Measurements from ENCODE around the gene ZMYM1.
"Not testable (repeated sequence)": the region's sequence is repeated elsewhere in the genome, so short reads cannot be mapped to it uniquely, and the experiment has no call there.

Gene ZMYM1

DNA sequence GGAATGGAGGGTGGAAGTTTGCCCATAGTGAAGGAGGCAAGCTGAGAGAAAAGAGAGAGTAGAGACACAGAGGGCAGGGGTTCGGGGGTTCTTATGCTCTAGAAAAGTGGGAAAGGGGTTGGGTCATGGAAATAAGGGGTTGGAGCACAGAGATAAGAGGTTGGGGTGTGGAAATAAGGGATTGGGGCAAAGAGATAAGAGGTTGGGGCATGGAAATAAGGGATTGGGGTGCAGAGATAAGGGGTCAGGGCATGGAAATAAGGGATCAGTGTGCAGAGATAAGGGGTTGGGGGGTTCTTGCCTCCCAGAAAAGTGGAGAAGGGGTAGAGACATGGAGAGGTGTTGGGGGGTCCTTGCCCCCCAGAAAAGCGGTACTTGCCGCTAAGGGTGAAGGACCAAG lies 57.6 kb downstream of the ZMYM1 start:
- Histone ChIP-seq H3K4me3 (ENCODE audit: low read length) (no peak overlapping the region), H3K9me3 (ENCODE audit: insufficient read depth, low read length) (no peaks in the 10 kb centered on the region), H3K79me2 (ENCODE audit: low read length) (no peaks in the 10 kb centered on the region), H3K27ac (ENCODE audit: low read length) (no peak overlapping the region), H4K20me1 (ENCODE audit: insufficient read depth, low read length) (no peaks in the 10 kb centered on the region), H3K4me1 (ENCODE audit: low read length) (no peaks in the 10 kb centered on the region), H3K4me2 (ENCODE audit: low read length) (no peak overlapping the region), H2AFZ (ENCODE audit: low read depth, low read length) (no peak overlapping the region), H3K27me3 (ENCODE audit: low read depth, low read length) (no peaks in the 10 kb centered on the region), H3K36me3 (replicated peaks; ENCODE audit: low read depth, low read length) (no peaks in the 10 kb centered on the region), H3K9ac (ENCODE audit: low read length) (no peak overlapping the region)
- no peak for TF ChIP-seq EZH2phosphoT487 (IDR thresholded peaks at IDR 0.05; ENCODE audit: low read depth)
- TF ChIP-seq, protein P1, sequence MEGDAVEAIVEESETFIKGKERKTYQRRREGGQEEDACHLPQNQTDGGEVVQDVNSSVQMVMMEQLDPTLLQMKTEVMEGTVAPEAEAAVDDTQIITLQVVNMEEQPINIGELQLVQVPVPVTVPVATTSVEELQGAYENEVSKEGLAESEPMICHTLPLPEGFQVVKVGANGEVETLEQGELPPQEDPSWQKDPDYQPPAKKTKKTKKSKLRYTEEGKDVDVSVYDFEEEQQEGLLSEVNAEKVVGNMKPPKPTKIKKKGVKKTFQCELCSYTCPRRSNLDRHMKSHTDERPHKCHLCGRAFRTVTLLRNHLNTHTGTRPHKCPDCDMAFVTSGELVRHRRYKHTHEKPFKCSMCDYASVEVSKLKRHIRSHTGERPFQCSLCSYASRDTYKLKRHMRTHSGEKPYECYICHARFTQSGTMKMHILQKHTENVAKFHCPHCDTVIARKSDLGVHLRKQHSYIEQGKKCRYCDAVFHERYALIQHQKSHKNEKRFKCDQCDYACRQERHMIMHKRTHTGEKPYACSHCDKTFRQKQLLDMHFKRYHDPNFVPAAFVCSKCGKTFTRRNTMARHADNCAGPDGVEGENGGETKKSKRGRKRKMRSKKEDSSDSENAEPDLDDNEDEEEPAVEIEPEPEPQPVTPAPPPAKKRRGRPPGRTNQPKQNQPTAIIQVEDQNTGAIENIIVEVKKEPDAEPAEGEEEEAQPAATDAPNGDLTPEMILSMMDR (IDR thresholded peaks at IDR 0.05; ENCODE audit: low read depth, low read length), result no peak

DNA sequence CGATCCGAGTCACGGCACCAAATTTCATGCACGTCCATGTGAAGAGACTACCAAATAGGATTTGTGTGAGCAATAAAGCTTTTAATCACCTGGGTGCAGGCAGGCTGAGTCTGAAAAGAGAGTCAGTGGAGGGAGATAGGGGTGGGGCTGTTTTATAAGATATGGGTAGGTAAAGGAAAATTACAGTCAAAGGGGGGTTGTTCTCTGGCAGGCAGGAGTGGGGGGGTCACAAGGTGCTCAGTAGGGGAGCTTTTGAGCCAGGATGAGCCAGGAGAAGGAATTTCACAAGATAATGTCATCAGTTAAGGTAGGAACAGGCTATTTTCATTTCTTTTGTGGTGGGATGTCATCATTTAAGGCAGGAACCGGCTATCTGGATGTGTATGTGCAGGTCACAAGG lies 58.4 kb downstream of the ZMYM1 start:
- not testable (repeated sequence) for H3K4me1 ChIP-seq (ENCODE audit: low read length); H3K27ac ChIP-seq (ENCODE audit: low read length); H3K9me3 ChIP-seq (ENCODE audit: insufficient read depth, low read length); H3K9ac ChIP-seq (ENCODE audit: low read length); H3K27me3 ChIP-seq (ENCODE audit: low read depth, low read length); H4K20me1 ChIP-seq (ENCODE audit: insufficient read depth, low read length); H3K79me2 ChIP-seq (ENCODE audit: low read length); H2AFZ ChIP-seq (ENCODE audit: low read depth, low read length); H3K4me2 ChIP-seq (ENCODE audit: low read length); H3K36me3 ChIP-seq (replicated peaks; ENCODE audit: low read depth, low read length); H3K4me3 ChIP-seq (ENCODE audit: low read length)

DNA sequence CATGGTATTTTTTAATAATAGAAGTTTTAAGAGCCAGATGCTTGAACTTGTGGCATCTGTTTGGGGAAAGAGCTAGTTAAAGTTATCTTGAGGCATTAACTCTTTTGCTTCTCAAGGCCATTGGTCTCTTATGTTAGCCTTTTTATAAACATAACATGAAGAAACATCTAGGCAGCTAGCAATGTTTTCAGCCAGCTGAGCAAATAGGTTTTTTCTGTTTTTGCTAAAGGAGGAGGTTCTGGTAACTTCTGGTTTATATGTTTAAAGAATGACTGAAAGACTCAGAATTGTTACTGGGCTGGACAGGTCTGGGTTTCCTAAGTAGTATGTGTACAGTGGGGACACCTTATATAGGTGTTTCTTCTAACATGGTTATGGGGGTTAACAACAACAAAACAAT lies 63.1 kb downstream of the ZMYM1 start:
- not testable (repeated sequence) for H3K4me3 ChIP-seq (ENCODE audit: low read length); H3K4me1 ChIP-seq (ENCODE audit: low read length); H3K4me2 ChIP-seq (ENCODE audit: low read length); H3K79me2 ChIP-seq (ENCODE audit: low read length); H3K9ac ChIP-seq (ENCODE audit: low read length); H4K20me1 ChIP-seq (ENCODE audit: insufficient read depth, low read length); H3K27ac ChIP-seq (ENCODE audit: low read length); H3K27me3 ChIP-seq (ENCODE audit: low read depth, low read length); H3K9me3 ChIP-seq (ENCODE audit: insufficient read depth, low read length); H2AFZ ChIP-seq (ENCODE audit: low read depth, low read length); H3K36me3 ChIP-seq (replicated peaks; ENCODE audit: low read depth, low read length)

DNA sequence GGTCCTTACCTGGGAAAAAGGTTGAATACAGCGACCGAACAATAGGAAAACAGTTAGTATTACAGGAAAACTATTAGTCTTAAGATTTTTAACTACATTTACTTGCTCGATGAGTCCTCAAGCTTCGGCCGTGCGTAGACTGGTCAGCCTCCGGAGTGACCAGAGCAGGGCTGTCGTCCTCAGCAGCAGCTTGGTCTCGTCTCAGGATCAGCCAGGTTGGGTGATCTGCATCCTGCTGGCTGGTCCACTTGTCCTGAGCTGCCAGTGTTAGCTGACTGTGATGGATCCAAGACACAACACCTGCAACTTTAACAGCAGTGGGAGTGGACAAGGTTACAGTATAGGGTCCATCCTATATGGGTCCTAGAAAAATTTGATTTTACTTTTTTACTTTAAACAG lies 63.5 kb downstream of the ZMYM1 start:
- not testable (repeated sequence) for H3K4me2 ChIP-seq (ENCODE audit: low read length); H2AFZ ChIP-seq (ENCODE audit: low read depth, low read length); H3K27me3 ChIP-seq (ENCODE audit: low read depth, low read length); H3K4me1 ChIP-seq (ENCODE audit: low read length); H3K9ac ChIP-seq (ENCODE audit: low read length); H3K4me3 ChIP-seq (ENCODE audit: low read length); H3K79me2 ChIP-seq (ENCODE audit: low read length); H3K27ac ChIP-seq (ENCODE audit: low read length); H3K9me3 ChIP-seq (ENCODE audit: insufficient read depth, low read length); H3K36me3 ChIP-seq (replicated peaks; ENCODE audit: low read depth, low read length); H4K20me1 ChIP-seq (ENCODE audit: insufficient read depth, low read length)

DNA sequence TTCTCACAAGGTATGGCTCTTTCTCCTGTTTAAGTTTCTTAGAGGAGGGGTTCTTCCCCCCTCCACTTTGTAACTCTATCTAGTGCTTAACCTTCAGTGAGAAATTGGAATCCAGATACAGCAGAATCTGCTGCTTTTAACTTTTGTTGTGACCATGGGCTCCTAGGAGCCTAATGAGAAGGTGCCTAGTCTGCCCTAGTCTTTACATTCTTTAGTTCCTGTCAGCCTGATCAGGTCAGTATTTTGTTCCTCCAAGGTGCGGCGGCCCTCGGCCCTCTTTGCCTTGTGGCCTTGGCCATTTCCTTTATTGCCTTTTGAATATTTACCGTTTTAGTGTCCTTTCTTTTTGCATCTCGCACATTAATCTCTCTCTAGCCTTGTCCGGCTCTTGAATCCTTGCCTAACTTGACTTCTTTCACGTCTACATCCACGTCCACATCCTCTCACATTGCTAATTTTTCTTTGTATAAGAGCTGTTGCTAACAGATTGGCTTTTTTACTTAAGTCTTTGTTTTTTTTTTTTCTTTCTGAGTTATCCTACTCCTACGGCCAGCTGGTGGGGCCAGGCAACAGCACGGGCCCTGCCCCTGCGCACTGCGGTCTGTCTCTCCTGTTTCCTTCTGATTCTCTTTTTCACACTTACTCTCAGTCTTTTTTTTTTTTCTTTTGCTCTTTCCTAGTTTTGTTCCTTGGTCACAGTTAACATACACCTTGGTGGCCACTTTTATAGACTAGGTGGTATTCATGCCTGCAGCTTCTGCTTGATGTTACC lies 64.7 kb downstream of the ZMYM1 start:
- Histone ChIP-seq H3K9me3 (ENCODE audit: insufficient read depth, low read length) (no peaks in the 10 kb centered on the region), H3K9ac (ENCODE audit: low read length) (no peak overlapping the region), H2AFZ (ENCODE audit: low read depth, low read length) (no peak overlapping the region), H3K79me2 (ENCODE audit: low read length) (no peaks in the 10 kb centered on the region), H3K36me3 (replicated peaks; ENCODE audit: low read depth, low read length) (no peaks in the 10 kb centered on the region), H3K4me3 (ENCODE audit: low read length) (no peak overlapping the region), H3K27me3 (ENCODE audit: low read depth, low read length) (no peaks in the 10 kb centered on the region), H4K20me1 (ENCODE audit: insufficient read depth, low read length) (no peaks in the 10 kb centered on the region), H3K4me1 (ENCODE audit: low read length) (no peaks in the 10 kb centered on the region), H3K4me2 (ENCODE audit: low read length) (no peak overlapping the region), H3K27ac (ENCODE audit: low read length) (no peak overlapping the region)
- TF ChIP-seq EZH2phosphoT487 (IDR thresholded peaks at IDR 0.05; ENCODE audit: low read depth), result no peak
- TF ChIP-seq, protein P1 (IDR thresholded peaks at IDR 0.05; ENCODE audit: low read depth, low read length), result no peak

DNA sequence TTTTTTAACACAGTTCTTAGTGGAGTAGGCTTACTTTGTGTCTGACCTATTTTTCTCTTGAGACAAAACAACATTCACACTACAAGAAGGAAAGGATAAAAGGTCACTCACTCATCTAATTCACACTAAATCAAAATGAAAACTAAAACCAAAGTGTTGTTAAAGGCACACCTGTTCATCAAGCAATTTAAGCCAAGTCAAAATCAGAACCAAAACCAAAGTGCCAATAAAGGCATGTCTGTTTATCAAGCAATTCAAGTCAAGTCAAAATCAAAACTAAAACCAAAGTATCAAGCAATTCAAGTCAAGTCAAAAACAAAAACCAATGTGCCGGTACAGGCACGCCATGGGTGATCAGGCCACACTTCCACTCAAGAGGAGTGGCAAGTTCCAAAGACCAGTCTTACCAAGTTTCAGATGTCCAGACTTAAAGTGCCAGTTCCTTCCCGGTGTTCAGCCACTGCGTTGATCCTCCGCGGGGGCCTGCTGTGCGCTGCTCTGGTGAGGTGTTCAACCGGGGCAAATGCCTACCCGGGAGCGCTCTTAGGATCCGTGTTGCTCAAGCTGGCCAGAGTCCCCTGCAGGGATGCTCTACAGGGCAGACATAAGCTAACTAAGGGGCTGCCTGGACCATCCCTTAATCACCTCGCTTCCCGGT lies 66.8 kb downstream of the ZMYM1 start:
- not testable (repeated sequence) for H3K36me3 ChIP-seq (replicated peaks; ENCODE audit: low read depth, low read length); H3K27me3 ChIP-seq (ENCODE audit: low read depth, low read length); H3K4me3 ChIP-seq (ENCODE audit: low read length); H3K9me3 ChIP-seq (ENCODE audit: insufficient read depth, low read length); H2AFZ ChIP-seq (ENCODE audit: low read depth, low read length); H3K27ac ChIP-seq (ENCODE audit: low read length); H4K20me1 ChIP-seq (ENCODE audit: insufficient read depth, low read length); H3K4me2 ChIP-seq (ENCODE audit: low read length); H3K79me2 ChIP-seq (ENCODE audit: low read length); H3K4me1 ChIP-seq (ENCODE audit: low read length); H3K9ac ChIP-seq (ENCODE audit: low read length)

All from OCI-LY3 (cell line).